ENCODE results near the gene MAGEF1.

Gene MAGEF1

GRCh38 chr3:184660931-184661330 is 50.9 kb downstream of the MAGEF1 start:
- Histone ChIP-seq H3K27me3 (ENCODE audit: insufficient read depth, low read depth, severe bottlenecking) (no peaks in the 10 kb centered on the region), H3K27ac (no peak overlapping the region), H3K4me3 (ENCODE audit: low read depth, low read length) (no peak overlapping the region), H3K36me3 (no peaks in the 10 kb centered on the region), H3K9me3 (ENCODE audit: severe bottlenecking) (no peaks in the 10 kb centered on the region)
- DNase-seq, result no peak
- TF ChIP-seq CTCF (IDR thresholded peaks at IDR 0.05; ENCODE audit: low read depth, low read length), result no peak
